ENCODE data around the gene SULT1A3. TPM values are rescaled to one million over a fixed set of nuclear protein-coding genes. Genes with fewer than 3 reads are reported as not detected.

SULT1A3 gene
- total RNA-seq = 5.2 and 8.6 TPM in 2 replicates

DNA sequence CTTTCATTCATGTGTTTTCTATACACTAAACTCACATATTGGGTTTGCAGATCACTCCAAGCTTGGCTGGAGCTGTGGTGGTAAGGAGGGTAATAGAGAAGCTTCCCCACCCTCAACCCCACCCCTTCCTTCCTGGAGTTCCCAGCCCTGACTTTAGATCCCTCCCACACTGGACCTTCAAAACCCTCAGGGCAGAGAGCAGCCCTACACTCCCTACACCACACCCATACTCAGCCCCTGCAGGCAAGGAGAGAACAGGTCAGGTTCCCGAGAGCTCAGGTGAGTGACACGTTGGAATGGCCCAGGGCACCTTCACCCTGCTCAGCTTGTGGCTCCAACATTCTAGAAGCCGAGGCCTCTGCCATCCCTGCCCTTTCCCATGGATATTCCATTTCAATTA lies at the start of gene SULT1A3:
Gene SULT1A3 (plus strand): TSS at position 207 of the 400 bp plus-strand sequence. CDS start 1,474 bp downstream, outside the sequence.

DNA sequence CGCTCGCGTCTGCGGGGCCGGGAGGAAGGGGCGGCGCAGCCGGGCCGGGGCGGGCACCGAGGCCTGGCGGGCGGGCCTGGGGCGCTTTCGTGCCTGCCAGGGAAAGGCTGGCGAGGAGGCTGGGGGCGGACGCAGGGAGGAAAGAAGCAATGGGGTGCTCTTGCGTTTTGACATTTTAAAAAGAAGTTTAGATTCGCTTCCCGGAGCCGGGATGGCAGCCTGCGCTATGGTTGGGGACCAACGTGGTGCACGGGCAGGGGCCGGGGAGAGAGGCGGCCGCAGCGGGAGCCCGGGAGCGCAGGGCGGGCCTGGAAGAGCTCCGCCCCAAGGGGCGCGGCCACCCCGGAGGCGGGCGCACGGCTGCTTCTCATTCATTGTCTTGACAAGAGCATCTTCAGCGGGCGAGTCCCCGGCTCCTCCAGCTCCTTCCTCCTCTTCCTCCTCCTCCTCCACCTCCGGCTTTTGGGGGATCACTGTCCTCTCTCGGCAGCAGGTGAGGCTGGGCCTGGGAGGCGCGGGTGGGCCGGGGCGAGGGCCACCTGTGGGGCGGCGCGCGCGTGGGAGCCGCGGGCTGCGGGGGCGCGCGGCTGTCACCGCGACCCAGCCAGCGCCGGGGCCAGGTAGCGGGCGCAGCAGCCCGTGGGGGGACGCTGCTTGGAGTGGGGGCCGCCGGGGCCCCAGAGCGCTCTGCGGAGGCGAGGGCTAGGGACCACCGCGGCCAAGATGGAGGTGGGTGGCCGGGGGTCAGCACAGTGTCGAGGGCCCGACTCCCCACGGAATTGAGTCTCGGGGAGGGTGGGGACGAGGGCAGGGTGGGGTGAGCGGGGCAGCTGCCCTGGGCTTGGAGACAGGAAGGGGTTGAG lies 15.6 kb upstream of the SULT1A3 start, which contains the start of gene CORO1A:
Gene CORO1A (plus strand): TSS at position 370 of the 863 bp plus-strand sequence. CDS start 1,608 bp downstream, outside the sequence.

DNA sequence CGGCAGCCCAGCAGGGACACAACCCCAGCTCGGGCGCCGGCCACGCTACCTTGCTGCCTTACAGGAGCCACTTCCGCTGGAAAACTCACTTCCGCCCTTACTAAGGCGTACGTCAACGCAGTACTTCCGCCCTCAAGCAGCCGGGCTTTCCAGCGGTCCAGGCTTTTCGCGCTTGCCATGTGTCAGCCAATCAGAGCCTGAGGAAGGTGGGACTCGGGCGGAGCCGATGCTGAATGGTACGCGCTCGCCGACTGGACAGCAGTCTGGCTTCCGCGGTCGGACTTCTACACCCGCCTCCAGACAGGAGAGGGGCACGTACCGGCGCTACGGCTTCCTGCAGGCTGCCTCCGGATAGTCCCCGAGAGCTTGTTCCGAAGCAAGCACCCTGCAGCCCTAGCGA lies 5.4 kb upstream of the SULT1A3 start, which contains the start of the genes BOLA2B and SLX1A:
Gene BOLA2B (minus strand): TSS at position 52 of the 400 bp plus-strand sequence. CDS start 71 bp downstream, outside the sequence.
Gene SLX1A (plus strand): TSS at position 261 of the 400 bp plus-strand sequence. CDS start 210 bp downstream, outside the sequence.

DNA sequence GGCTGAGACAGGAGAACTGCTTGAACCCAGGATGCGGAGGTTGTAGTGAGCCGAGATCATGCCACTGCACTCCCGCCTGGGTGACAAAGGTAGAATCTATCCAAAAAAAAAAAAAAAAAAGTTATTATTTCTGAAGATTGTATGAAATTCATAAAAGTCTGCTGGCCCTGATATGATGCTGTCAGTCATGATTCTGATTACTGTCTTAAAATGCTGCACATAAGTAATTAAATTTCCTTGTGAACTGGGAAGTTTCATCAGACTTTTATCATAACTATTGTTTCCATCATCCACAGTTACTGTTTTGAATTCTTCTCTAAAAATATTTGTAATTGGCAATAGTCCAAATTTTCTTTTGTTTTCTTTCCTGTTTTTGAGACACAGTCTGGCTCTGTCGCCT lies 49.3 kb downstream of the SULT1A3 start, which contains the start of gene NPIPB13:
Gene NPIPB13 (minus strand): TSS at position 101 of the 400 bp plus-strand sequence. CDS start 2,906 bp downstream, outside the sequence.

Other genes with a start within 250 kb of the SULT1A3 start
- 76.5 and 105 TPM in 2 replicates for gene TMEM219, start 237.2 kb upstream of the SULT1A3 start, total RNA-seq
- gene TAOK2, start 225.4 kb upstream of the SULT1A3 start, total RNA-seq = 59.2 and 87.8 TPM in 2 replicates
- gene HIRIP3, start 203.6 kb upstream of the SULT1A3 start, total RNA-seq = 5.8 and 11.8 TPM in 2 replicates
- gene INO80E, start 203.0 kb upstream of the SULT1A3 start, total RNA-seq = 19.7 and 26.9 TPM in 2 replicates
- 1.2 TPM in 1 of 2 replicates, not detected in the other for gene DOC2A, start 188.2 kb upstream of the SULT1A3 start, total RNA-seq
- not detected in 2 replicates for gene C16orf92, start 176.1 kb upstream of the SULT1A3 start, total RNA-seq
- gene TLCD3B, start 168.0 kb upstream of the SULT1A3 start, total RNA-seq = not detected in 2 replicates
- 770 and 1,149 TPM in 2 replicates for gene ALDOA, start 133.5 kb upstream of the SULT1A3 start, total RNA-seq
- gene PPP4C, start 123.3 kb upstream of the SULT1A3 start, total RNA-seq = 201 and 205 TPM in 2 replicates
- gene TBX6, start 107.3 kb upstream of the SULT1A3 start, total RNA-seq = under 0.01 and 0.33 TPM in 2 replicates
- gene YPEL3, start 103.0 kb upstream of the SULT1A3 start, total RNA-seq = 9.9 and 25.8 TPM in 2 replicates
- 1.6 and 2.6 TPM in 2 replicates for gene GDPD3, start 85.7 kb upstream of the SULT1A3 start, total RNA-seq
- 40.4 and 108 TPM in 2 replicates for gene MAPK3, start 76.0 kb upstream of the SULT1A3 start, total RNA-seq
- gene CORO1A, start 15.7 kb upstream of the SULT1A3 start, total RNA-seq = 0.50 and 2.6 TPM in 2 replicates
- 14.9 and 139 TPM in 2 replicates for gene BOLA2B, start 5.6 kb upstream of the SULT1A3 start, total RNA-seq
- 35.9 and 55.4 TPM in 2 replicates for gene SLX1A, start 5.4 kb upstream of the SULT1A3 start, total RNA-seq
- 0.15 and 2.0 TPM in 2 replicates for gene NPIPB13, start 49.2 kb downstream of the SULT1A3 start, total RNA-seq
- 39.0 and 42.6 TPM in 2 replicates for gene CD2BP2, start 156.1 kb downstream of the SULT1A3 start, total RNA-seq
- 41.5 and 49.0 TPM in 2 replicates for gene TBC1D10B, start 171.2 kb downstream of the SULT1A3 start, total RNA-seq
- gene MYL11, start 175.5 kb downstream of the SULT1A3 start, total RNA-seq = not detected in 2 replicates
- 0.50 TPM in 1 of 2 replicates, not detected in the other for gene SEPTIN1, start 183.3 kb downstream of the SULT1A3 start, total RNA-seq
- 5.4 and 8.3 TPM in 2 replicates for gene ZNF48, start 196.2 kb downstream of the SULT1A3 start, total RNA-seq
- 15.6 and 20.5 TPM in 2 replicates for gene ZNF771, start 208.4 kb downstream of the SULT1A3 start, total RNA-seq
- gene DCTPP1, start 230.8 kb downstream of the SULT1A3 start, total RNA-seq = 7.9 and 16.9 TPM in 2 replicates
- 14.0 and 14.7 TPM in 2 replicates for gene SEPHS2, start 246.6 kb downstream of the SULT1A3 start, total RNA-seq

Data from smooth muscle cell of trachea (primary cell).